ENCODE measurements around the gene SRBD1. TPM values are rescaled to one million over a fixed set of nuclear protein-coding genes. Genes with fewer than 3 reads are reported as not detected.

The SRBD1 gene
- polyA plus RNA-seq, 12 donors, result 9.9 to 13.7 (median 12.6) TPM; not detected in 1

DNA sequence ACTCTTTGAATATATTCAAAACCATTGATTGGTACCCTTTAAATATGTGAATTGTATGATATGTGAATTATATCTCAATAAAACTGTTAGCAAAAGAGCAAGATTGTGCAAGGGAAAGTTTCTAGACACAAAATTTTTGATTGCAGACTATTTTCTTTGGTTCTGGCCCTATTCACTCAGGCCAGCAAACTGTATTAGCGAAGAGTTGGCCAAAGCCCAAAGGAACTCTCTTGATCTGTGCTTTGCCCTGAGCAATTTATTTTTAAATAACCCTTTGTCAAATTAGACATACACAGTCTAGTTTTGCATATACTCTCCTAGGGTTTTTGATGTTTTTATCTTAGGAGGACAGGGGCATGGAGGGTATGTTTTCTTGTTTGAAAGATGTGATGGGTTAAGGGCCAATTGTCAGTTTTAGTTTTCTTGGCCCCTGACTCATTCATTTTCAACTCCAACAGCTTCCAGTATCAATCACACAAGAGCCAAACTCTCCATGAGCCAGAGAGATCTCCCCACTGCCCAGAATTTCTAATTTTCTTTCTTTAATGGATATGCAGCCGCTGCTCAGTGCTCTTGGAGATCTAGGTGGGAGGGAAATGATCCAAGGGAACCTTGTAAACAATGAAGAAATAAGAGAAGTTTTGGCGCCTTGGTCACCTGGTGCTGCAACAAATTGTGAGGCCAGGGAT lies 231.5 kb downstream of the SRBD1 start:
- no peak for DNase-seq

DNA sequence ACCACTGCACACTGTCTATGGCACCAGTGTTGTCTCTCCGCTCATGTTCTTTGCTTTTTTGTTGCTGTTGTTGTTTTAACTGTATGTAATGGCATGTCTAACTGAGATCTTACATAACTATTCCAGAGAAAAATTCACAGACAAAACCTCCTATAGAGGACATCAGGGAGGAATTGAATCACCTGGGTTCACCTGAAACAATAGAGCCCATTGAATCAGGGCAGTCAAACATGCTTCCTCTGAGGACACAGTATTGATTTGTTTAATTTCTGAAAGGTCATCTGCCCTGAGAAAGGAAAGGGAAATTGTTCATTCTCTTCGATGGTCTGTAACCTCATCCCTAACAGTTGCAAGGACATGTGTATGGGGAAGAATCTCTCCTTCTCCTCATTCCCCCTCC lies 237.5 kb downstream of the SRBD1 start:
- no peak for DNase-seq

DNA sequence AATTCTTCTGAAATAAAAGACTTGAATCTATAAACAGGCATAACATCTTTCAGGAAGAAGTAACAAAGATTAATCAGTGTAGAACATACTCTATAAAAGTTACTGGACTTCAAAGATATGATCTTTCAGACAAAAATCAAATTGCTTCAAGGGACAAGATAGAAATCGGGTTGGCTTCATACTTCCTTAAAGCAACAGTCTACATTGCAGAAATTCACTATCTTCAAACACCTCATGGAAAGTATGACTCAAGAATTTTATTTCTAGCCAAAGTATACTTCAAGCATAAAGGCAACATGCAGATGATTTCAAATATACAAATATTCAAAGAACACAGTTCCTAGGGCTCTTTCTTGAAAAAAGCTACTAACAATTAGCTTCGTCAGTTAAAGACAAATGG lies 240.7 kb downstream of the SRBD1 start:
- no peak for DNase-seq

DNA sequence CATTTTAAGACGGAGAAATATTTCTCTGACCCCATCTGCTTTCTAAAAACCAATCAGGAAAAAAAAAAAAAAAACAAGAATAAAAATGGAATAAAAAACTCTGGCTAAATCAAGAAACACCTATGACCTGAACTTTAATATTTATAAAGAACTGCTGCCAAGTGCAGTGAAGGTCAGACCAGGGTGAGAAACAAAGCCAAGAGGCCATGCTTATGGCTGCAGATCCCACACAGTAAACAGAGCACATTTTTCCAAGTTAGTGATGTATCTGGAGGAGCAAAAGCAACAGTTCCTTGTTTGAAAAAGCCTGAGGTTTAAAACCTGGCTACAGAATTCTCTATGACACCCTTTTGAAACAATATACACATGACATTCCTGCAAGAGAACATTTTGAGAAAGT lies 242.3 kb downstream of the SRBD1 start:
- no peak for DNase-seq

DNA sequence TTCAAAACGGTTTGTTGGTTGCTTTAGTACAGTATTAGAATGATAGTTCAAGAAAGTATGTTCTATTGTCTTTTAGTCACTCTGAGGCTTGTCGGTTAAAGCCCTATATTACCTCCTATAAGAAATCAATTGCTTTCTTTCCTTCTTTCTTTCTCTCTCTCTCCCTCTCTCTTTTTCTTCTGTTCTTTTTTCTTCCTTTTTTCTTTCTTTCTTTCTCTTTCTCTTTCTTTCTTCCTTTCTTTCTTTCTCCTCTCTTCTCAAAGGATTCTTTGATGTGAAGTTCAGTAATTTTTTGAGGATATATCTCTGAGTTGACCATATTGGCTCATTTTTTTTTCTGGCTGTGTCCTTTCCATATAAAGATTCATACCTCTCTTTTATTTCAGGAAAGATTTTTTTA lies 249.4 kb downstream of the SRBD1 start:
- DNase-seq, result no peak

DNA sequence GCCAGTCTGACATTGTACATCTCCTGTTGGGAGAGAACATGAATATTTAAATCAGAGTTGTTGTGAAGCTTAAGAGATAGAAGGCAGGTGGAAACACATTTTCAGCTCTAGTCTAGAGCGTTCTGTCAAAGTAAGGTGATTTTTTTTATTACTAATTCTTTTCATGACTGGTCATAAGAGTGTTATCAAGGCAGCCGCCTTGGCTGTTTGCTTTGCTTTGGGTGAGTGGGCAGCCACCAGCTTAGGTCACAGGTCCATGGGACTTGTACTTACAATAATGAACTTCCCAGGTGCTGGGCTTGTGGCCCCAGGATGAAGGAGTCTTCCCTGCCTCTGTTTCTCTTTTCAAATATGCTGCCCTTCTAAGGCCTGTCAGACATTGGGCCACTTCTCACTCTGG lies 256.3 kb downstream of the SRBD1 start:
- DNase-seq, result no peak

DNA sequence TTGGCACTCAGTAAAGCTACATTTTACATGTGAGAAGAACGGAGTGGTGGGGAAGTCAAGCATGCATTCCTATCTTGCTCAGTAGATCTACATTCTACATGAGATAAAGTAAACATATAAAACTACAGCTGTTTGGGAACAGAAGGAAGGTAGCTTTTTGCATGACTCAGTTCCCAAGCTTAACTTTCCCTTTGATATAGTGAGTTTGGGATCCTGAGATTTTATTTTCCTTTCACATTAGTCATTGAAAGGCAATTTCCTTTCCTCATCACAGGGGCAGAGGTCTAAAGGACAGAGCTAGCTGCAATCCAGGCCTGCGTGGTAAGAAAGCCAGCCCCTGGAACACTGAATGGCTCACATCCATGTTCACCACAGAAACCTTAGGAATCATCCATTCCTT lies 257.2 kb downstream of the SRBD1 start:
- DNase-seq, result no peak

DNA sequence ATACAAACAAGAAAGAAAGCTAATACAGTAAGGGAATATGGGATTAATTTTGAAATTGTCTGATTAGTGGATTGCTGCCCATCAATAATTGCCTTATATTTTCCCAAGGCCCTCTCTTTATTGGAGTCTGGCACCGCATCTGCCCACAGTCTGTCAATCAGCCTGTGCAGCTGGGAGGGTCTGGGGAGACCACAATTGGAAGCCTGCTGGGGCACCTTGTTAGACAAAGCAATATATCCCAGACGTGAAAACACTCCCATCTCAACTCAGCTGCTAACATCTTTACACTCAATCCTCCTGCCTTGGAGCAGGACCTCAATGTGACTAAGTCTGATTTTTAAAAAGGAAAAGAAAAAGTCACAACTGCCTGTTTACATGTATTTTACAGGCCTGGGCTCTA lies 258.6 kb downstream of the SRBD1 start:
- no peak for DNase-seq

DNA sequence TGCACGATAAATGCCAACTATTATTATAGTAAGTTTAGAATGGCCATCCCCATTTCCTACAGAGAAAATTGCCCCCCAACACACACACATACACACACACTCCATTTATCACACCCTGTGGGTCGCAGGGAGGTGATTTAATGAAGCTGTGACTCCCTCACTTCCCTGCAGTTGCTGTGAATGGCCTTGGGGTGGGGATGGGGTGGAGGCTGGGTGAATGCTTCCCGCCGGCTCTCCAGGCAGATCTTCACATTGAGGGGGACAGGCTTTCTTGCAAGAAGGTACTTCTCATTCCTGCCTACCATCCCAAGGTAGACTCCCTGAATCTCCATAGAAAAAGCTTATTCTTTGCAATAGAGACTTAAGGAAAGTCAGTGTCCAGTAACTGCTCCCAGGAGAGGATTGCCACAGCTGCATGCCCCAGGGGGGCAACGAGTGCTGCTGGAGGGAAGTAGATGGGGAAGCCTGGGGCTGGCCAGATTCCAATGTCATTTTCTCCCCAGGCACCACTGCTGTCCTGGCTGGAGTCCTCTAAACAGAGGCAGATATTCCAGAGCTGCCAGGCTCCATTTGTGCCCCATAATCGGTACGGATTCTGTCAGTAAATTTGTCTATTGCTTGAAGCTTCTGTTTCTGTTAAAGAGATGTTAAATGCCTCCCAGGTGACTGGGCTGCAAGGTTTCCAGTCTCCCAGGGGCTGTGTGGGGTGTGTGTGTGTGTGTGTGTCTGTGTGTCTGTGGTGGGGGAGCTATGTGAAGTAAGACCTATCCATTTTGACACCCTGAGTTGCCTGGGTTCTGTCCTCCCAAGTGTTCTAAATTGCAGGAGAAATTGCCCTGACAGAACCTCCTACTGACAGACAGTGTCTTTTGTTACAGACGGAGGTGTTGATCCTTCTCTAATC lies 265.5 kb downstream of the SRBD1 start:
- no peak for DNase-seq

DNA sequence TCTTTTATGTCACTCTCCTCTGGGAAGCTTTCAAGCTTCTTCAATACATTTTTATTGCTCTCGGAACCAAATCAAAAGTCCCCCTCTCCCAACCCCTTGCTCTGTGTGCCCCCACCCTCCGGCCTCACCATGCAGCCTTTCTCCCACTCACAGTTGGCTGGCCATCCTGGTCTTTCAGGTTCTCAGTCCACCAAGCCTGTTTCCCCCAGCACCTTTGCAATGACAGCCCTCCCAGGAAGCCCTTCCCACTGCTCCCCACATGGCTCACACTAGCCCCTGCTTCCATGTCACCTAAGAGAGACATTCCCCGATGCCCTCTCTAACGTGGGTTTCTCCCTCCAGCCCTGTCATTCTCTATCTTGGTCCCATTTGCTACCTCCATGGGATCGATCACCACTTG lies 266.6 kb downstream of the SRBD1 start:
- no peak for DNase-seq

DNA sequence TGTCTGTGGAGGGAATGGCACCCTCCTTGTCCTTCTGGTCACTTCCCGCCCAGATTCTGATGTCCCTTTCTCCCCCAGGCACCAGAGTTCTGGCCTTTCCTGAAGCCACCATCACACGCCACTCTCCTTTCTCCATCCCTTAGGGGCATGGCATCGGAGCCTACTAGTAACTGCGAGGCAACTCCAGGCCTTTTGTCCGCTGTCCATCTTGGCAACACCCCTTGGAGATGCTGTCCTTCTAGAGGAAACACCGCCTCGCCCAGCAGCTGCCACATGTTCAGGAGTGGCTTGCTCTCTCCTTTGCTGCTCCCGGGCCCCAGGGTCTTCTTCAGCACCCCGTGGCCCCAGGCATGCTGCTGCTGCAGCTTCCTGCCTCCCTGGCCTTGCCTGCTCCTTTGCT lies 267.0 kb downstream of the SRBD1 start:
- no peak for DNase-seq

DNA sequence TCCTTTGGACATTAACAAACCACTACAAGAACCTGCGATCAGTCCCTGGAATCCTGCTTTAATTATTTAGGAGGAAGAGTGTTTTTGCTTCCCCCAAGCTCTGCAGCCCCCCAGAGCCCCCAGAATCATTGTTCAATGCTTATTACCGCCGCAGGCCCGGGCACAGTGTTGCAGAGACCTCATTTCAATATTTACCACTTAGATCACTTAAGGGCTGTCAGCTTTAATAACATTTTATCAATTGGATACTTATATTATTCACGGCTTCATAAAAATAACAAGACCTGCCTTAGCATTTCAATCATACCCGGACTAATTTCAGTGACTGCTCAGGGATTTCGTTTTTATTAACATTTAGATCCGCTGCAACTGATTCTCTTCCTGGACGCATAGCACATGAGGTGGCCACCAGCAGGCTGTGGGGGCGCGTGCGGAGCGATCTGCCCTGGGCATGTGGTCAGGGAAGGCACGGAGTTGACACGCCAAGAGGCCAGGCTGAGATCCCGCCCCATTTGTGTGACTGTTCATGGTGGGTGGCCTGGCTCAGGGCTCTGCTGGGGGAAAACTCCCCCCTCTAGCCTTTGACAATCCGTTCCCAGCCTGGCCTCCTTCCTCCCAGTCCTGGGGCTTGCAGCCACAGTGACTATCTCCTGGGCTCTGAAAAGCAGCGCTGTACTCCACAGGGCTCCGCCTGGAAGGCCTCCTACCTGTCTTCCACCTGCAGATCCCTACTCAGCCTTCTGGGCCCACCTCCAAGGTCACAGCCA lies 267.6 kb downstream of the SRBD1 start:
- no peak for DNase-seq

DNA sequence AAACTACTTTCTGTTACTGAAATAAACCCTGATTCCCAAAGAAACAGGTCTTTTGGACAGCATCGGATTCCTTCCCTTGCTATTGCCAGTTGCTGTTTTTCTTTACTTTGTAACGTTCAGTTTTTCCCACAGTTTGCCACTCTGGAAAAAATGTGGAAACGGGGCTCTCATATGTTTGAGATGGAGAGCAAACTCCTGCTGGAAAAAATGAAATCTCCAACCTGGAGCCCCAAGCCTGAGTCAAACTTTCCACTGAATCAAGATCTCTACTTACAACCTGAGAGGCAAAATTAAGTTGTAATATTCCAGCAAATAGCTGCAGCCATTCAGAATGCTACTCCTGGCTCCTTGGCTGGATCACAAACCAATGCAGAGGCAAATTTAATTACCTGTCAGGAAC lies 270.7 kb downstream of the SRBD1 start:
- DNase-seq, result peak; percentile 53

DNA sequence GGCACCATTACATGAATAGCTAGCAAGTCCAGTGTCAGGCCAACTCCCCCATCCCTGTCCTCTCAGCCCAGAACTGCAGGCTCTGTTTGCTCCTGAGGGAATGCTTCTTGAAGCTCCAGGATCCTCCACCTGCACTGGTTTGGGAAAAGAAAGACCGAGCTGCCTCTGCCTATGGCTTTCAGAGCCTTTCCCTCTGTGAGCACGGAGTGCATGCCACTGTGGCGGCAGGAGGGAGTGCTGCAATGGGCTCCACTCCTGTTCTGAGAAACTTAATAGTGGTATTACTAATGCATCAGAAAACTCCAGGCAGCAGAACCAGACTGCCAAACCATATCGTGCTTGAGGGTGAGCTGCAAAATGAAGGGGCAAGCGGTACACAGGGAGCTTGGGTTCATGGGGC lies 271.8 kb downstream of the SRBD1 start:
- DNase-seq, result no peak

Other genes starting within 250 kb of the SRBD1 start
- 10 to 100 TPM in 1 of 12 donors, 1 to 10 TPM in 10, not detected in 1; 4.5 to 17.3 (median 5.4) TPM for gene PRKCE, start 40.4 kb upstream of the SRBD1 start, polyA plus RNA-seq (ENCODE audit: insufficient read length in 12 of 12)